ACHN (cell line): ENCODE results near the gene TLCD2.
"Not testable (repeated sequence)": the region's sequence is repeated elsewhere in the genome, so short reads cannot be mapped to it uniquely, and the experiment has no call there.

Experiments used
- DNase-seq: peaks from one replicate; pipeline ENCODE4 v3.0.0-alpha.2; 2015
- in situ Hi-C: cut with HindIII; loops from 2 replicates; pipeline ENCODE4 v1.10.0; 2017; ENCODE audit warnings: low sequenced_read_pairs, low pct_ligation_motif_present, low pct_unique_long_range_greater_than_20kb

TLCD2 gene

DNA sequence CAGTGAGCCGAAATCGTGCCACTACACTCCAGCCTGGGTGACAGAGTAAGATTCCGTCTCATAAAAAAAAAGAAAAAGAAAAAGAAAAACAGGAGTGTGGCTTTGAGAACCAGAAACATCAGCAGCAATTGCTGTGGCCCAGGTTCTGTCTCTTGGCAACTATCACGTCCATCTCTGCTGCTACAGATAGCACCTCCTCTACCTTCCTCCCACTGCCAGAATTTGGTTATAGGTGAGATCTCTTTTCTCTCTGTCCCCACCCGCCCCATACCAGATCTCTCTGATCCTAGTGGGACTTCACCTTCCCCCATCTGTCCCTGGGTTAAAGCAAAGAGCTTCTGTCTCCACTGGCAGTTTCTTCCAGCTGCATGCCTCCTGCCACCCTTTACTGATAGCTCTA, 3.1 kb downstream of the TLCD2 start:
- in situ Hi-C loops: no loop called here
- DNase-seq: no peak

DNA sequence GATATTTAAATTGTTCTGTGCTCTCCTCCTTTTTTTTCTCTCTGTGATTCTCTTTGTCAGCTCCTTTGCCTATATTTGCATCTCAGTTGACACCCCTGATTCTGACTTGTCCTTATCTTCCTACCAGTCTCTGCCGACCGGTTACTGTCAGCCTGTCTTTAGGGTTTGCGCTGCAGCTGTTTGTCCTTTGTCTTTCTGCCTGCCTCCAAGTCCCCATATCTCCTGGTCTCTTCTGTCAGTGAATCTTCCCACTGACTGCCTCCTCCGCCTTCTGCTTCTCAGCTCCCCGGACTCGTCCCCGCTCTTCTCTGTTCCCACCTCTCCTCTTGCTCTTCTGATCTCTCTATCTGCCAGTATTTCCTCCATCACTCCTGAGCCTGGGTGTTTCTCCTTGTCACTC, 5.2 kb downstream of the TLCD2 start:
- no peak for DNase-seq
- in situ Hi-C loops: no loop called here

GRCh38 chr17:1703063-1703462, 7.1 kb downstream of the TLCD2 start:
- no peak for DNase-seq
- in situ Hi-C loops: no loop called here

- in situ Hi-C loops, DNase-seq: not testable (repeated sequence)
These were observed 10.3 kb downstream of the TLCD2 start for GRCh38 chr17:1699891-1700290.

GRCh38 chr17:1697681-1698080, 12.5 kb downstream of the TLCD2 start:
- in situ Hi-C loops: no loop called here
- DNase-seq: no peak

DNA sequence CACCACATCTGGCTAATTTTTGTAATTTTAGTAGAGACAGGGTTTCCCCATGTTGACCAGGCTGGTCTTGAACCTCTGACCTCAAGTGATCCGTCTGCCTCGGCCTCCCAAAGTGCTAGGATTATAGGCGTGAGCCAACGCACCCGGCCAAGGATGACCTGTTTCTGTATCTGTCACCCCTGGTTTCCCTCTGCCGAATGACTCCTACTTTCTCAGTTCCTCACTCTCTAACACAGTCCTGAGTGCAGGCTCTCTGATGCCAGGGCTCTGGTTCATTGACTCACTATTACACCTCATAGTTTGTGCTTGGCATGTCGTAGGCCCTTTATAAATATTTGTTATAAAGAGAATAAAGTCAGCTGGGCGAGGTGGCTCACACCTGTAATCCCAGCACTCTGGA, 14.8 kb downstream of the TLCD2 start:
- DNase-seq: no peak
- in situ Hi-C loops: no loop called here

DNA sequence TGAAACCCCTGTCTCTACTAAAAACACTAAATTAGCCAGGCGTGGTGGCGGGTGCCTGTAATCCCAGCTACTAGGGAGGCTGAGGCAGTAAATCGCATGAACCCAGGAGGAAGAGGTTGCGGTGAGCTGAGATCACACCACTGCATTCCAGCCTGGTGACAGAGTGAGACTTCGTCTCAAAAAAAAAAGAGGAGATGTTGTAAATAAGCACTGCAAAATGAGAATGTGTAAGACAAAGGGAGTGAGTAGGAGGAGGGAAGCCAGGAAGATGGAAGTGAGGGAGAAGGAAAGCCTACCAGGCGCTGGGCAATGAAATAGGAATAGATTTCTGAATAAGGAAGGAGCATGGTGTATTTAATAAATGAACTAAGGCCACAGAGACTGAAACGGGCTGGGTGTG, 16.8 kb downstream of the TLCD2 start:
- in situ Hi-C loops: no loop called here

DNA sequence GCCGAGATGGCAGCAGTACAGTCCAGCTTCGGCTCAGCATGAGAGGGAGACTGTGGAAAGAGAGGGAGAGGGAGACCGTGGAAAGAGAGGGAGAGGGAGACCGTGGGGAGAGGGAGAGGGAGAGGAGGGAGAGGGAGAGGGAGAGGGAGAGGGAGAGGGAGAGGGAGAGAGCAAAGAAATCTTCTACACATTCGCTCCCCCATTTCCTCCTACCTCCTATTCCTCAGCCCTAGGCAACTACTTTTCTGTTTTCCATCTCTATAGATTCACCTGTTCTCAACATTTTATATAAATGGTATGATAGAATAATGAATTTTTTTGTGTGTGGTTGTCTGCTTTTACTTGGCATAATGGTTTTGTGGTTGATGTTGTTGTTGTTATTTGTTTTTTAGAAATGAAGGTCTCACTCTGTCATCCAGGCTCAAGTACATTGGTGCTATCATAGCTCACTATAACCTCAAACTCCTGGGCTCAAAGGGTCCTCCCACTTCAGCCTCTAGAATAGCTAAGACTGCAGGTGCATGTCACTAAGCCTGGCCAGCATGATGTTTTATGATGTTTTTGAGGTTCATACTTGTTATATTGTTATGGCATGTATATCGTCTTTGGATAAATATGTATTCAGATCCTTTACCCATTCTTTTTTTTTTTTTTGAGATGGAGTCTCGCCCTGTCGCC, 19.5 kb downstream of the TLCD2 start:
- in situ Hi-C loops: no loop called here

More for the DNA sequence above, 16.8 kb downstream of the TLCD2 start:
- no peak for DNase-seq

DNA sequence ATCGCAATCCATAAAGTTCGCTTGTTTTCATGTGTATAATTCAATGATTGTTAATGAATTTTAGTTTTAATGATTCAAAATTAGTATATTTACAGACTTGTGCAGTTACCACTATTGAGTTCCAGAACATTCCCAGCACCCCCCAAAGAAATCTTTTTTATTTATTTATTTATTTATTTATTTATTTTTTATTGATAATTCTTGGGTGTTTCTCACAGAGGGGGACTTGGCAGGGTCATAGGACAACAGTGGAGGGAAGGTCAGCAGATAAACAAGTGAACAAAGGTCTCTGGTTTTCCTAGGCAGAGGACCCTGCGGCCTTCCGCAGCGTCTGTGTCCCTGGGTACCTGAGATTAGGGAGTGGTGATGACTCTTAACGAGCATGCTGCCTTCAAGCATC, 21.8 kb downstream of the TLCD2 start:
- DNase-seq, in situ Hi-C loops: not testable (repeated sequence)

More for the DNA sequence above, 19.5 kb downstream of the TLCD2 start:
- DNase-seq: no peak

GRCh38 chr17:1686086-1686485, 24.1 kb downstream of the TLCD2 start:
- in situ Hi-C loops: no loop called here
- DNase-seq: no peak

DNA sequence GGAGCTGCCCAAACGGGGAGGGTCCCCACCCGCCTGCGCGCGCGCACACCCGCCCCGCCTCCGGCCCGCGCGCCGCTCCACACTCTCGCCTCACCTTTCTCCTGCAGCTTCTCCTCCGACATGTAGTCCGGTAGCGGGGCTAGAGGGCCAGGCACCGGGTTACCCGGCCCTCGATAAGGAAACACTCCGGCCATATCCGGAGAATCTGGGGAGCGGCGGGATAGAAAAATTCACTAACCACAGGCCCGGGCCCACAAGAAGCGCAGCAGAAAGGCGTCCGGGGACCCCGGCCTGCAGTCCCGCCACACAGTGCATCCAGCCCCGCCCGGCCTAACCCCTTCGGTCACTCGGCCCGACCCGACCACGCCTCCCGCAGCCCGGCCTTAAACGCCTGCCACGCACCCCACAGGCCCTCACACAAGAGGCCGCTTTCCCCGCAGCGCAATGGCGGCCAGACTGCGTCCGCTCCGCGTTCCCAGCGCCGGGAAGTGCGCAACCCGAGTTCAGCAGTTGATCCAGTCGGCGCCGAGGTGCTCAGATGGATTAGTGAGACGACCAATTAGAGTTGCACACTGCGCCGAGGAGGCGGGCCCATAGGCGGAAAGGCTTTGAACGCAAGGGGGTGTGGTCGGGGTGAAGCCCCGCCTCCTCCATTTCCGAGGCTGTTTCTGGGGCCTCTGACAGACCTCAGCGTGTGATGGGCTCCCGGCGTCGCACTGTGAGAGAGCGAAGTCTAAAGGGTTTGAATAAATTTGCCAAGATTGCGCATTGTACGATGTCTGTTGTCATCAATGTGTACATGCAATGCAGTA, 25.6 kb downstream of the TLCD2 start, which contains the start of gene PRPF8:
PRPF8 (minus strand) TSS at position 490 of the 812 bp plus-strand sequence; CDS start at position 194, 296 bp downstream.
- in situ Hi-C loops: no loop called here
- peak; percentile 99 for DNase-seq

DNA sequence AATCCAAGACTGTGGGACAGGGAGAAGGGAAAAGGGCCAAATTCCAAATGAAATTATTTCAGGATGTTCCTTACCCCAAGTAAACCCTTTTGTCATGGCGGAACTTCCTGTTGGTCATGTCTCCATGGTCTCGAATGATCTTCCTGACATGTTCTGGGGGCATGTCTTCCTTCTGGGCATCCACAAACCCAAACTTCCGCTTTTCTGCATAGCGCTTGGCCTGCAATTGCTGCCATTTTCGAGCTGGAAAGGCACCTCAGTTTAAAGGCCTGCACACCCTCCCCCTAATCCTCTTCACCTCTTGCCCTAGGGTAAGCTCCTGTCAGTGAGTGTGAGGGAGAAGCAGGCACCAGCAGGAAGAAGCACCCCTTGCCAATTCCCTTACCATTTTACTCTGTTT, 26.7 kb downstream of the TLCD2 start:
- DNase-seq: no peak
- in situ Hi-C loops: no loop called here

DNA sequence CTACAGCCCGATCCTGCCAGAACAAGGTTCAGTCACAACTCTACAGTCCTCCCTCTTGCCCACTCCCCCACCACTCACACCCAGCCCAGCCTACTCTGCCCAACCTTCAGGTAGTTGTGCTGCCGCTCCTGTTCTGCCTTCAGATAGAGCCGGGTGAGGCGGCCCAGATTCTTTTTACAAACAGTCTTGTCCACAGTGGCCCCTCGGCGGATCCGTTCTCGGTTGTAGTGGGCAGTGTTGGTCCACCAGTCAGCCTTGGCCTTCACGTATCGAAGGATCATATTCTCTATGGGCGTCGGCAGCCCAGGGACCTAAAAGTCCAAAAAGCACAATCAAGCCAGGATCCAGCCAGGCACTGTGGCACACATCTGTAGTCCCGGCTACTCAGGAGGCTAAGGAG, 33.8 kb downstream of the TLCD2 start:
- in situ Hi-C loops: no loop called here

DNA sequence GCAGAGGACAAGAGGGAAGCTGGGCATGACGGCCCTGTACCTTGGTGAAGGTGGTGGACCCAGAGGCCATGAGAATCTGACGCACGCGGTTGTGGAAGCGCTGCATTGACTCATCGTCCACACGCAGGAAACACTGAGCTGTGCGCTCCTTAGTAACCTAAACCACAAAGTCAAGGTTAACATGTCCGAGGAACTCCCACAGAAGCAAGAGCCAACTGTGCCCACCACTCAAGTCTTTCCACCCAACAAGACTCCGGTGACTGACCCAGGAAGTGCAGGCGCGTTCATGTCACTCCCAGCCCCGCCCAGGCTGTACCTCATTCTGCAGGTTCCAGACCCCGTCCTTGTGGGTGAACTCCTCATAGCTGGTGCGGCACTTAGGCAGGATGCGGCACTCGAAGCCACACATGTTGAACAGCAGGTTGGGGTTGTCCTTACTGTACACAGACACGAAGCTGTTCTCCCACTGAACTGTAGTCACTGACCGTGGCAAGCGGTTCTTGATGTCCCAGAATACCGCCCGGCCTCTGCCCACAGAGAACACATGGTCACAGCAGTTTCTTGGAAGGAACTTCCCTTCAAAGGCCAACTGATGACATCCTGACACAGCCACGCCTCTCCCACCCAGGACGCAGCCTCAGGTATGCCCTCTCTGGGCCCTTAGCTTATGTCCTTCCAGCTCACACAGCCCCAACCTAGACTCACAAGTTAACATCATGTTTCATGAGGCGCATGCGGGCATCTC, 37.0 kb downstream of the TLCD2 start:
- no peak for DNase-seq
- in situ Hi-C loops: no loop called here

More for the DNA sequence above, 33.8 kb downstream of the TLCD2 start:
- DNase-seq: no peak

DNA sequence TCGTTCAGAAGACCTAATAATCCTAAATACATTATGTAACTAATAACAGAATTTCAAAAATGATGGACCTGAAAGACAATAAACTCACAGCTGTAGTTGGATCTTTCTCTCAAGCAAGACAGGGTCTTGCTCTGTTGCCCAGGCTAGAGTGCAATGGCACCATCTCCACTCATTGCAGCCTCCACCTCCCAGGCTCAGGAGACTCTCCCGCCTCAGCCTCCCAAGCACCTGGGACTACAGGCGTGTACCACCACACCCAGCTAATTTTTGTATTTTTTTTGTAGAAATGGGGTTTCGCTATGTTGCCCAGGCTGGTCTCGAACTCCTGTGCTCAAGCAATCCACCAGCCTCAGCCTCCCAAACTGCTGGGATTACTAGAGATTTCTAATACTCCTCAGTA, 46.2 kb downstream of the TLCD2 start:
- in situ Hi-C loops, DNase-seq: not testable (repeated sequence)

DNA sequence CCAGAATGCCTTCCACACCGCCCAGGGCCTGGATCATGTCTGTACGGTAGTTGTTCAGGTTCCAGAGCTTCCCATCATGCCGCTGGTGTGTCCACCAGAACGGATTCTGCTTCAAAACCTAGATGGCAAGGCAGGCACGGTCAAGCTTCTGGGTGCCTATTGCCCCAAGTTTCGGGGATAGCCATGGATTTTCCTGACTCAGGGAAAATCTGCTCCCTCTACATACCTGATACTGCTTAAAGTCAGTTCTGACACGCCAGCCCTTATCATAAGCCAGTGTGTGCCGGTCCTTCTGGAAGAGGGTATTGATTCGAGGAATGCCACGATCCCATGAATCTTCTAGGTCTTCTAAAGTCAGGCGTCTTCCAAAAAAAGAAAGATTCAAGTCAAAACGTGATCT, 49.1 kb downstream of the TLCD2 start:
- DNase-seq: no peak
- in situ Hi-C loops: no loop called here

DNA sequence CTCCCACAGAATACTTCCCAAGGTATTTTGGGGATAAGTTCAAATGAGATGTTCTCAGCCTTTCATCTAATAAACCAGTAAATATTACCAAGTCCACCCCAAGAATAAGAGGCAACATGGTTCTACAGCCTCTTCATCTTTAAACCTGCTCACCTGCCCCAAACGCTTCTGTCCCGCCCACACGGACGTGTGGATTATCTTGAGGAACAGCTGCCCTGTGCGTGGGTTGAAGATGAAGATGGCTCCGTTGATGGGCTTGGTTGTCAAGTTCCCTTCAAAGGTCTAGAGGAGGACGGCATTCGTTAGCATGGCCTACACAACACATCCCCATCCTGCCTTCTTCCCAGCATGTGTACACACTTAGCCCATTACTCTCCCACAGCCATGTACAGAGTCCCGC, 52.1 kb downstream of the TLCD2 start:
- in situ Hi-C loops: no loop called here
- no peak for DNase-seq

DNA sequence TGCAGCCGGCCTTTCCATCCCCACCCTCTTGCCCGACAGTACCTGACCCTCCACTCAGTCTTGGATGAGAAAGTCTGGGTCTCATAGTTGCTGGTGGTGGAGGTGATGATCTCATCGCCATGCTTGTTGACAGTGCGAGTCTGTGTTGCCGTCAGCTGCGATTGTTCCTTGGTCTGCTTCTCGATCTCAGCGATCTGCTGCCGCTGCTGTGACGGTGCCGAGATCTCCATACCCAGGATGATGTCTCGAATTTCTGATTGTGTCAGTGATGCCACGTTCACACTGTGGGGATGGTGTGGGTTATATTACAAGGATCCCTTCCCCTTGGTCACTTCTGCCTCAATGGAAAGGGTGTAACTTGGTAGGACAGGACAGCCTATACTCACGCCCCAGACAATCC, 56.4 kb downstream of the TLCD2 start:
- in situ Hi-C loops: no loop called here
- no peak for DNase-seq

DNA sequence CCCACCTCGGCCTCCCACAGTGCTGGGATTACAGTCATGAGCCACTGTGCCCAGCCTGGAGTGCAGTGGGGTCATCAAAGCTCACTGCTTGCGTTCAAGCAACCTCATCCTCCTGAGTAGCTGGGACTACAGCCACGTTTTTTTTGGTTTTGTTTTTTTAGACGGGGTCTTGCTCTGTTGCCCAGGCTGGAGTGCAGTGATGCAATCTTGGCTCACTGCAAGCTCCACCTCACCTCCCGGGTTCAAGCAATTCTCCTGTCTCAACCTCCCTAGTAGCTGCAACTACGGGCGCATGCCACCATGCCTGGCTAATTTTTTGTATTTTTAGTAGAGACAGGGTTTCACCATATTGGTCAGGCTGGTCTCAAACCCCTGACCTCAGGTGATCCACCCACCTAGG, 57.4 kb downstream of the TLCD2 start:
- in situ Hi-C loops: not testable (repeated sequence)

More for the DNA sequence above, 57.4 kb downstream of the TLCD2 start:
- DNase-seq: not testable (repeated sequence)
